OCI-LY3 (cell line): ENCODE measurements around the gene MRPL40.

ENCODE experiments used
- EZH2phosphoT487 ChIP-seq: fragments of 200-600 bp; shearing (Covaris generic); IDR thresholded peaks from 2 replicates; pipeline ENCODE4 v1.6.1; 2018; ENCODE audit warnings: antibody characterized with exemption, mixed run types, low read depth
- TF ChIP-seq, protein P1 (sequence below): fragments of 200-600, 300-600 bp; sonication (generic); IDR thresholded peaks from 2 replicates; pipeline ENCODE4 v1.5.1; 2014; ENCODE audit warnings: antibody characterized with exemption, low read length, low read depth

DNA sequence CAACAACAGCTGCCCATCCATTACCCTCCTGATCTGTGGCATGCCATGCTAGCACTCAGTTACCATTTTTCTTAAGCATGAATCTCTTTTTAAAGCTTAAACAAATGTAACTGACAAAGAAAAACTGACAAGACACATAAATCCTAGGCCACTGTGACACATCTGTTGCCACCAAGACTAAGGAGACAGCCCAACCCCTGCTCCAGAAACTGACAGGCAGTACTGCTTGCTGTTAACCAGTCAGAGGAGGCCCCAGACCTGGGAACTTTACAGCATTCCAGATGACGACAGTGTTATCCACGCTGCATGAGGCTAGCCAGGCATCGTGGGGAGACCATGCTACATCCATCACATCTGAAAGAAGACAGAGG lies 34.6 kb upstream of the MRPL40 start:
- TF ChIP-seq, protein P1, sequence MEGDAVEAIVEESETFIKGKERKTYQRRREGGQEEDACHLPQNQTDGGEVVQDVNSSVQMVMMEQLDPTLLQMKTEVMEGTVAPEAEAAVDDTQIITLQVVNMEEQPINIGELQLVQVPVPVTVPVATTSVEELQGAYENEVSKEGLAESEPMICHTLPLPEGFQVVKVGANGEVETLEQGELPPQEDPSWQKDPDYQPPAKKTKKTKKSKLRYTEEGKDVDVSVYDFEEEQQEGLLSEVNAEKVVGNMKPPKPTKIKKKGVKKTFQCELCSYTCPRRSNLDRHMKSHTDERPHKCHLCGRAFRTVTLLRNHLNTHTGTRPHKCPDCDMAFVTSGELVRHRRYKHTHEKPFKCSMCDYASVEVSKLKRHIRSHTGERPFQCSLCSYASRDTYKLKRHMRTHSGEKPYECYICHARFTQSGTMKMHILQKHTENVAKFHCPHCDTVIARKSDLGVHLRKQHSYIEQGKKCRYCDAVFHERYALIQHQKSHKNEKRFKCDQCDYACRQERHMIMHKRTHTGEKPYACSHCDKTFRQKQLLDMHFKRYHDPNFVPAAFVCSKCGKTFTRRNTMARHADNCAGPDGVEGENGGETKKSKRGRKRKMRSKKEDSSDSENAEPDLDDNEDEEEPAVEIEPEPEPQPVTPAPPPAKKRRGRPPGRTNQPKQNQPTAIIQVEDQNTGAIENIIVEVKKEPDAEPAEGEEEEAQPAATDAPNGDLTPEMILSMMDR: no peak
- no peak for TF ChIP-seq EZH2phosphoT487
